ENCODE data around the gene CRACR2B. TPM values are rescaled to one million over a fixed set of nuclear protein-coding genes. Genes with fewer than 3 reads are reported as not detected.

The CRACR2B gene
- total RNA-seq, 1 donor from 2014 or later = 5.7 TPM

GRCh38 chr11:794766-795633 is 32.7 kb upstream of the CRACR2B start:
- H3K27me3 ChIP-seq (ENCODE audit: control insufficient read depth in 3 of 3, insufficient read depth in 3 of 3, low read length in 3 of 3) = peaks cover 8 to 40% (median 35%) of the 10 kb centered on the region in 3 donors
- H3K9me3 ChIP-seq (ENCODE audit: control insufficient read depth in 3 of 3, low read length in 3 of 3) = no peaks in the 10 kb centered on the region
- H3K27ac ChIP-seq (ENCODE audit: low read depth, low read length) = no peak overlapping the region
- peaks cover 0 to 9% (median 0%) of the 10 kb centered on the region in 3 donors for H3K36me3 ChIP-seq (ENCODE audit: control insufficient read depth in 3 of 3, insufficient read depth in 3 of 3, low read length in 3 of 3)
- H3K4me1 ChIP-seq (ENCODE audit: control insufficient read depth in 3 of 3, insufficient read depth in 3 of 3, low read length in 3 of 3) = peaks cover 22 to 43% (median 33%) of the 10 kb centered on the region in 3 donors
- H3K9ac ChIP-seq (ENCODE audit: low read depth in 1 of 3, low read length in 3 of 3) = peak overlapping the region in 1 of 3 donors; percentile 33
- H3K4me3 ChIP-seq (ENCODE audit: low read length in 3 of 3) = no peak overlapping the region

DNA sequence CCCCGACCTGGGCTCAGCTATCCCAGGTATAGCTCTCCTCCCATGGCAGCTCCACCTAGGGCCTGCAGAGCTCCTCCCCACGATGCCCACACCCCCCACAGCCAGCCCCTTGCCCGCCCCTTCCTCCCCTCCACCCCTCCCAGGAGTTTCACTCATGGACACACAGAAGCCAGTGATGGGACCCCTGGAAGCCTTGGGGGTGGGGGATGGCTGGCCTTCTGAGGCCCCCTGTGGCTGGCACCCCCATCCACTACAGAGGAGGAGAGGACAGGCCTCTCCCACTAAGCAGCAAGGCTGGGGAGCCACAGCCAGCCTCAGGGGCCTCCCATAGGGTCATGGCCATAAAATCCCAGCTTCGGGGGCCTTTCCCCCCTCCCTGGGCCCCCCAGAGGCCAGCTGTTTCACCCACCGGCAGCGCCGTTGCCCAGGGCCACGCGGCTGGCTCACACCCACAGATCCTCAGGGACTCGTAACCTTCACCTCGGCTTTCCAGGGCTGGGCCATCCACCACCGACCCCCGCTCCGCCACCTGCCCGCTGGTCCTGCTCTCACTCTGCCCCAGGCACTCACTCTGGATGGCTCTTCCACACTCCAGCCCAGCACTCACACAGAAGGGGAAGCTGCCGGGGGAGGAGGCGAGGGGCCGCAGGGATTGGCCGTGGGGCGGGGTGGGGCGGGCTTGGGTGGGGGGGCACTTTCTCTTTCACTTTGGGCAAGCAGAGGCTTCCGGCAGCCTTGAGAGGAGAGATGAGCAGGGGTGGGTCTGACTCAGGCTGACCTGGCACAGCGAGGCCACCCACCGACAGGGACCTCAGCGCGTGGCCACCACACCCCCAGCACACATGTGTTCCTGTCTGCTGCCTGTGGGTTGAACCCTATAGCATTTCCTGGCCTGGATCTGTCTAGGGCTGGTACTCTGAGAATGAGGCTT is 31.8 kb upstream of the CRACR2B start:
- Histone ChIP-seq H3K4me1 (ENCODE audit: control insufficient read depth in 3 of 3, insufficient read depth in 3 of 3, low read length in 3 of 3) (peaks cover 22 to 43% (median 33%) of the 10 kb centered on the region in 3 donors), H3K36me3 (ENCODE audit: control insufficient read depth in 3 of 3, insufficient read depth in 3 of 3, low read length in 3 of 3) (peaks cover 1 to 18% (median 2%) of the 10 kb centered on the region in 3 donors), H3K9ac (ENCODE audit: low read depth in 1 of 3, low read length in 3 of 3) (peak overlapping the region; percentile 69 to 76 (median 76)), H3K27ac (ENCODE audit: low read depth, low read length) (peak overlapping the region; percentile 54), H3K9me3 (ENCODE audit: control insufficient read depth in 3 of 3, low read length in 3 of 3) (no peaks in the 10 kb centered on the region), H3K27me3 (ENCODE audit: control insufficient read depth in 3 of 3, insufficient read depth in 3 of 3, low read length in 3 of 3) (peaks cover 3 to 35% (median 32%) of the 10 kb centered on the region in 3 donors), H3K4me3 (ENCODE audit: low read length in 3 of 3) (peak overlapping the region; percentile 59 to 79 (median 72))

GRCh38 chr11:796565-797295 is 31.0 kb upstream of the CRACR2B start:
- Histone ChIP-seq H3K4me3 (ENCODE audit: low read length in 3 of 3) (peak overlapping the region; percentile 59 to 79 (median 77)), H3K4me1 (ENCODE audit: control insufficient read depth in 3 of 3, insufficient read depth in 3 of 3, low read length in 3 of 3) (peaks cover 22 to 43% (median 33%) of the 10 kb centered on the region in 3 donors), H3K36me3 (ENCODE audit: control insufficient read depth in 3 of 3, insufficient read depth in 3 of 3, low read length in 3 of 3) (peaks cover 2 to 24% (median 8%) of the 10 kb centered on the region in 3 donors), H3K27ac (ENCODE audit: low read depth, low read length) (peak overlapping the region; percentile 54), H3K27me3 (ENCODE audit: control insufficient read depth in 3 of 3, insufficient read depth in 3 of 3, low read length in 3 of 3) (peaks cover 3 to 29% (median 24%) of the 10 kb centered on the region in 3 donors), H3K9ac (ENCODE audit: low read depth in 1 of 3, low read length in 3 of 3) (peak overlapping the region; percentile 69 to 76 (median 70)), H3K9me3 (ENCODE audit: control insufficient read depth in 3 of 3, low read length in 3 of 3) (no peaks in the 10 kb centered on the region)

DNA sequence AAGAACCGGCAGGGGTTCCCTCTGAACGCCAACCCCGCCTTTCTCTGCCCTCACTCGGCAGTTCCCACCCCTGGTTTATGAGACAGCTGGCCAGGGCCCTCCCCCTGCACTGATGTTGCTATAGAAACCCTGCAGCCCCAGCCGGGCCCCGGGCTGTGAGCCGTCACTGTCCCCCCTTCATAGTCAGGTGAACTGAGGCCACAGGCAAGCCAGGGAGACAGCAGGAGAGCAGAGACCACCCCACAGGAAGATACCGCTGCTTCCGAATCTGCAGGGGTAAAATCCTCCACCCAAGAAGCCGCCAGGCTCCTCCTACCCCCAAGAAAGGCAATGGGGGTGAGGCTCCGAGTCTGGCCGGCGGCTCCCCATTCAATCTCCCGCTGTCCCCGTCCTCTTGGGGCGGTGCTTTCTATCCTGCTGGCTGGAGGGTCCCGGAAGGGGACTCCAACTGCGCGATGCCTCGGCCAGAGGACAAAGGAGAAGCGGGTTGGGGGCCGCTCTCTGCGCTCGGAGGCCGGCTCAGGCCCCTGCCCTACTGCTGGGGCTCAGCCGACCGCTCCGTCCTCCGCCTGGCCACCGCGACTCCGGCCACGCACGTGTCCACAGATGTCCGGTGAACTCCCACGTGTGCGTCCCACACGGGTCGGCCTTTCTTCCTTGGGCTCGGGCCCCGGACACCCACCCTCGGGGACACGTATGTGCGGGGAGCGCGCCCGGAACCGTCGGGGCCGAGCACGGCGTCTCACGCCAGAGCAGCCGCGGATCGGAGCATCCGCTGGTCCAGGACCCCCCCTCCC is 30.2 kb upstream of the CRACR2B start:
- Histone ChIP-seq H3K4me1 (ENCODE audit: control insufficient read depth in 3 of 3, insufficient read depth in 3 of 3, low read length in 3 of 3) (peaks cover 22 to 43% (median 33%) of the 10 kb centered on the region in 3 donors), H3K27ac (ENCODE audit: low read depth, low read length) (peak overlapping the region; percentile 54), H3K27me3 (ENCODE audit: control insufficient read depth in 3 of 3, insufficient read depth in 3 of 3, low read length in 3 of 3) (peaks cover 3 to 29% (median 22%) of the 10 kb centered on the region in 3 donors), H3K9ac (ENCODE audit: low read depth in 1 of 3, low read length in 3 of 3) (peak overlapping the region in 2 of 3 donors; percentile 69), H3K9me3 (ENCODE audit: control insufficient read depth in 3 of 3, low read length in 3 of 3) (no peaks in the 10 kb centered on the region), H3K4me3 (ENCODE audit: low read length in 3 of 3) (peak overlapping the region; percentile 52 to 77 (median 59)), H3K36me3 (ENCODE audit: control insufficient read depth in 3 of 3, insufficient read depth in 3 of 3, low read length in 3 of 3) (peaks cover 6 to 31% (median 13%) of the 10 kb centered on the region in 3 donors)

- Histone ChIP-seq H3K36me3 (ENCODE audit: control insufficient read depth in 3 of 3, insufficient read depth in 3 of 3, low read length in 3 of 3) (peaks cover 9 to 36% (median 17%) of the 10 kb centered on the region in 3 donors), H3K27ac (ENCODE audit: low read depth, low read length) (peak within 1 kb of the TSS; percentile 54), H3K4me1 (ENCODE audit: control insufficient read depth in 3 of 3, insufficient read depth in 3 of 3, low read length in 3 of 3) (peaks cover 22 to 48% (median 33%) of the 10 kb centered on the region in 3 donors), H3K4me3 (ENCODE audit: low read length in 3 of 3) (peak within 1 kb of the TSS; percentile 52 to 77 (median 59)), H3K9me3 (ENCODE audit: control insufficient read depth in 3 of 3, low read length in 3 of 3) (no peaks in the 10 kb centered on the region), H3K27me3 (ENCODE audit: control insufficient read depth in 3 of 3, insufficient read depth in 3 of 3, low read length in 3 of 3) (peaks cover 3 to 29% (median 19%) of the 10 kb centered on the region in 3 donors), H3K9ac (ENCODE audit: low read depth in 1 of 3, low read length in 3 of 3) (peak within 1 kb of the TSS in 2 of 3 donors; percentile 69)
Observed at GRCh38 chr11:798093-798713, 29.5 kb upstream of the CRACR2B start, which contains the start of gene SLC25A22. SLC25A22 (minus strand) TSS chr11:798281; CDS start chr11:795006, 3,275 bp downstream.

DNA sequence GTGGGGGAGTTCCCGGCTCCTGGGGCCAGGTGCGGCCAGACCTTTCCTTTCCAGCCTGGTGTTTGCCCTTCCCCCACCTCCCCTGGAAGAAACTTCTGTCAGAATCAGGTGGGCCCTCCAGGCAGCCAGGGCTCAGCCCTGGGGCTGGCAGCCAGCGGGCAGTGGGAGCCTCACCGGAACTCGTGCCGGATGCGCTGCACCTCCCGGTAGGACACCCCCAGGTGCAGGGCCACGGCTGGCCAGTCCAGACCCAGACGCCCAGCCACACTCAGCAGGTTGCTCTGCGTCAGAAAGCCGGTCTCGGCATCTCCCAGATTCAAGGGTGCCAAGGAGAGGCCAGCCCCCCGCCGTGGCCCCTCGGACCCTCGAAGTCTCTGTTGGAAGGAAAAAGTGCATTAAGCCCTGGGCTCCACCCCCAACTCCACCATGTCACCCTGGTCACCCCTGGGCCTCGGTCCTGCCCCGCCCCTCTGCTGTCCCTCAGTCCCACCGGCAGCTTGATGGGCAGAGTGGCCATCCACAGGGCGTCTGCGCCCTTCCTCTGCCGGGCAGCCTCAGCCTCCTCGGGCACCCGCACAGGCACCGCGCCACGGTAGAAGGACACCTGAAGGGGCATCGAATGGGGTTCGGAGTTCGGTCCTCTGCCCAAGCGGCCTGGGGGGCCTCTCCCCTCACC is 27.9 kb upstream of the CRACR2B start:
- H3K36me3 ChIP-seq (ENCODE audit: control insufficient read depth in 3 of 3, insufficient read depth in 3 of 3, low read length in 3 of 3) = peaks cover 9 to 38% (median 17%) of the 10 kb centered on the region in 3 donors
- H3K9ac ChIP-seq (ENCODE audit: low read depth in 1 of 3, low read length in 3 of 3) = no peak overlapping the region
- H3K27me3 ChIP-seq (ENCODE audit: control insufficient read depth in 3 of 3, insufficient read depth in 3 of 3, low read length in 3 of 3) = peaks cover 3 to 15% (median 4%) of the 10 kb centered on the region in 3 donors
- H3K27ac ChIP-seq (ENCODE audit: low read depth, low read length) = no peak overlapping the region
- H3K4me1 ChIP-seq (ENCODE audit: control insufficient read depth in 3 of 3, insufficient read depth in 3 of 3, low read length in 3 of 3) = peaks cover 34 to 49% (median 42%) of the 10 kb centered on the region in 3 donors
- no peak overlapping the region for H3K4me3 ChIP-seq (ENCODE audit: low read length in 3 of 3)
- H3K9me3 ChIP-seq (ENCODE audit: control insufficient read depth in 3 of 3, low read length in 3 of 3) = no peaks in the 10 kb centered on the region

DNA sequence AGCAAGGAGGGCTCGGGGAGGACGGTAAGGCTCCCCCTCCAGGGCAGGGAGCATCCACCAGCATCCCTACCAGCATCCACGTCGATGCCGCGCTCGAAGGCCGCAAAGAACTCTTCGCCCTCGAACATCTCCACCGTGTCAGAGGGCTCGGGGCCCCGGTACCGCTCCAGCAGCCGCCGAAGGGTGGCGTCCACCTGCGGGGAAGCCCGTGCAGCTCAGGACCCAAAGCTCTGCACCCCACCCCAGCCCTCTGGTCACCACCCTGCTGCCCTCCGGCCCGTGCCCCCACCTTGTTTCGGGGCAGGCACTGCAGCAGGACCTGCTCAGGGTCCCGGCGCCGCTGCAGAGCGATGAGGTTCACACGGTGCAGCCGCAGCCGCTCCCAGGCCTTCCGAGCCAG is 27.2 kb upstream of the CRACR2B start:
- Histone ChIP-seq H3K36me3 (ENCODE audit: control insufficient read depth in 3 of 3, insufficient read depth in 3 of 3, low read length in 3 of 3) (peaks cover 9 to 38% (median 17%) of the 10 kb centered on the region in 3 donors), H3K27me3 (ENCODE audit: control insufficient read depth in 3 of 3, insufficient read depth in 3 of 3, low read length in 3 of 3) (peaks cover 0 to 14% (median 4%) of the 10 kb centered on the region in 3 donors), H3K9me3 (ENCODE audit: control insufficient read depth in 3 of 3, low read length in 3 of 3) (no peaks in the 10 kb centered on the region), H3K4me1 (ENCODE audit: control insufficient read depth in 3 of 3, insufficient read depth in 3 of 3, low read length in 3 of 3) (peaks cover 33 to 45% (median 39%) of the 10 kb centered on the region in 3 donors), H3K9ac (ENCODE audit: low read depth in 1 of 3, low read length in 3 of 3) (no peak overlapping the region), H3K27ac (ENCODE audit: low read depth, low read length) (no peak overlapping the region), H3K4me3 (ENCODE audit: low read length in 3 of 3) (no peak overlapping the region)
